Osteocyte (in vitro differentiated cells): ENCODE measurements around the gene NCAPH2. TPM values are rescaled to one million over a fixed set of nuclear protein-coding genes. Genes with fewer than 3 reads are reported as not detected.

Experiments
- DNase-seq: peaks from one replicate; pipeline ENCODE4 v3.0.0; 2021; ENCODE audit warnings: mixed read lengths; ENCODE audit not compliant: unreplicated experiment; ENCODE audit errors: extremely low spot score
- H3K27ac Mint-ChIP-seq: one replicate; pipeline ENCODE4 v1.8.0; 2021; ENCODE audit warnings: mild to moderate bottlenecking, mixed read lengths; ENCODE audit not compliant: unreplicated experiment
- H3K27me3 Mint-ChIP-seq: one replicate; pipeline ENCODE4 v1.8.0; 2021; ENCODE audit warnings: mixed read lengths; ENCODE audit not compliant: unreplicated experiment
- H3K36me3 Mint-ChIP-seq: one replicate; pipeline ENCODE4 v1.8.0; 2021; ENCODE audit warnings: mixed read lengths; ENCODE audit not compliant: unreplicated experiment
- H3K4me1 Mint-ChIP-seq: one replicate; pipeline ENCODE4 v1.8.0; 2021; ENCODE audit warnings: mixed read lengths; ENCODE audit not compliant: unreplicated experiment
- H3K4me3 Mint-ChIP-seq: one replicate; pipeline ENCODE4 v1.8.0; 2021; ENCODE audit warnings: mild to moderate bottlenecking, moderate library complexity, mixed read lengths; ENCODE audit not compliant: unreplicated experiment
- H3K9me3 Mint-ChIP-seq: one replicate; pipeline ENCODE4 v1.8.0; 2021; ENCODE audit warnings: mixed read lengths; ENCODE audit not compliant: unreplicated experiment
- total RNA-seq: library from RNA; stranded (reverse); gene quantifications from 2 replicates; pipeline ENCODE4 v1.2.1, GENCODE V29; 2021
- TF ChIP-seq, protein P1 (sequence below): fragments of 200-600 bp; sonication (generic); IDR thresholded peaks from 2 replicates; pipeline ENCODE4 v1.5.0; 2021; ENCODE audit warnings: antibody characterized with exemption, mild to moderate bottlenecking, moderate library complexity

NCAPH2 gene
- total RNA-seq, 1 donor from 2014 or later: 47.0 TPM

DNA sequence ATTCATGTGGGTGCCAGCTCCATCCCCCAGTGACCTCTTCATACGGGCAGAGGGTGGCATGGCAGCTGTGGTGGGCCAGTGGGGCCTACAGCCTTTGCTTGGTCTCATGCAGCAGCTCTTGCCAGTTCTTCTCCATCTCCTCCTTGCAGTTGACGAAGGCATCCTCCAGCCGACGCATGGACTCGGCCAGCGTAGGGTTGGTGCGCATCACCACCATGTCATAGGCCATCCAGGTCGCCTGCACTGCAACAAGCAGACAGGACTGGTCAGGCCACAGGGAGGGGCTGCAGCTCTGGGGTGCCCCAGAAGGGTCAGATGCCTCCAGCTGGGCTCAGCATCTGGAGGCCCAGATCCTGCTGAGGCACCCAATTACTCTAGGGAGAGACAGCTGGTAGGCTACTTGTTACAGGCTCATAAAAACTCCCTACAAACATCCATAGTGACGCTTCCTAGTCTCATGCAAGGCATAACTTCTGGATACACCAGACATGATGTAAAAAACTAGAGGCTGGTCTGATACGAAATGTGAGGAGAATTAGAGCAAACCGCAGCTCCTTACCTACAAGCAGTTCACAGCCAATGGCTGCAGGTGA lies 43.2 kb downstream of the NCAPH2 start:
- no peak for DNase-seq
- H3K4me3 Mint-ChIP-seq: no peak overlapping the region
- H3K27me3 Mint-ChIP-seq: peaks cover 11% of the 10 kb centered on the region
- no peak overlapping the region for H3K27ac Mint-ChIP-seq
- TF ChIP-seq, protein P1, sequence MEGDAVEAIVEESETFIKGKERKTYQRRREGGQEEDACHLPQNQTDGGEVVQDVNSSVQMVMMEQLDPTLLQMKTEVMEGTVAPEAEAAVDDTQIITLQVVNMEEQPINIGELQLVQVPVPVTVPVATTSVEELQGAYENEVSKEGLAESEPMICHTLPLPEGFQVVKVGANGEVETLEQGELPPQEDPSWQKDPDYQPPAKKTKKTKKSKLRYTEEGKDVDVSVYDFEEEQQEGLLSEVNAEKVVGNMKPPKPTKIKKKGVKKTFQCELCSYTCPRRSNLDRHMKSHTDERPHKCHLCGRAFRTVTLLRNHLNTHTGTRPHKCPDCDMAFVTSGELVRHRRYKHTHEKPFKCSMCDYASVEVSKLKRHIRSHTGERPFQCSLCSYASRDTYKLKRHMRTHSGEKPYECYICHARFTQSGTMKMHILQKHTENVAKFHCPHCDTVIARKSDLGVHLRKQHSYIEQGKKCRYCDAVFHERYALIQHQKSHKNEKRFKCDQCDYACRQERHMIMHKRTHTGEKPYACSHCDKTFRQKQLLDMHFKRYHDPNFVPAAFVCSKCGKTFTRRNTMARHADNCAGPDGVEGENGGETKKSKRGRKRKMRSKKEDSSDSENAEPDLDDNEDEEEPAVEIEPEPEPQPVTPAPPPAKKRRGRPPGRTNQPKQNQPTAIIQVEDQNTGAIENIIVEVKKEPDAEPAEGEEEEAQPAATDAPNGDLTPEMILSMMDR: no peak
- no peaks in the 10 kb centered on the region for H3K9me3 Mint-ChIP-seq
- no peaks in the 10 kb centered on the region for H3K4me1 Mint-ChIP-seq
- no peaks in the 10 kb centered on the region for H3K36me3 Mint-ChIP-seq

DNA sequence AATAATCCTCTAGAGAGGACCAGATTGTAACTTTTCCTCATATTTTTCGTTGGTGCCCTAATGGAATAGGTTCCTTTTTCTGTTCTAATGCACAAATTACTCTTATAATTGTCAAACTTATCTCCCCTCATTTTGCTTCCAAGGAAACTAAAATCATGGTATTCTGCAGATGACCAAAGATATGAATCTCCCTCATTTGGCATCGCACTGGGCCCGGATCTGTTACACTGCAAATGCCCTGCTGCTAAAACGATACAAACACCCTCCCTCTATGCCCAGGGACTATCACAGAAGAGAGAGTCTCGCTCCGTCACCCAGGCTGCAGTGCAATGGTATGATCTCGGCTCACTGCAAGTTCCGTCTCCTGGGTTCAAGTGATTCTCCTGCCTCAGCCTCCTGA lies 45.3 kb downstream of the NCAPH2 start:
- DNase-seq: no peak
- Mint-ChIP-seq H3K9me3 (no peaks in the 10 kb centered on the region), H3K27ac (no peak overlapping the region), H3K27me3 (peaks cover 23% of the 10 kb centered on the region), H3K4me1 (no peaks in the 10 kb centered on the region), H3K36me3 (no peaks in the 10 kb centered on the region), H3K4me3 (no peak overlapping the region)
- TF ChIP-seq, protein P1: no peak

DNA sequence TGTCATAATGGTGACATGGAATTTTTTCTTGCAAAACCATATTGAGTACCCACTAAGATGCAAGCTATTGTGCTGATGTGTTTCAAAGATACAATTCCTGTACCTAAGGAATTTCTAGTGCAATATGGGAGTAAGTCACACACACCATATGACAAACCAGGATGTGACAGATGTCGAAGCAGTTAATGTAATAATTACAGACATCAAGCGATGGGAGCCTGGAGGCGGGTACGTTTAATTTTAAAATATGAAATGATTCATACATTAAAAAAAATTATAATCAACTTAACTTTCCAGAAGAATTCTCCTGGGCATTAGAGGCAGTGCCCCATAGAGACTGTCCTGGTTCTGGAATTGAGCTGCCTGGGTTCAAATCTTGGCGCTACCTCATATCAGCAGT lies 48.7 kb downstream of the NCAPH2 start:
- Mint-ChIP-seq H3K9me3 (no peaks in the 10 kb centered on the region), H3K27me3 (peaks cover 53% of the 10 kb centered on the region), H3K4me1 (peaks cover 5% of the 10 kb centered on the region), H3K4me3 (no peak overlapping the region), H3K27ac (no peak overlapping the region), H3K36me3 (no peaks in the 10 kb centered on the region)
- no peak for DNase-seq
- TF ChIP-seq, protein P1: no peak

DNA sequence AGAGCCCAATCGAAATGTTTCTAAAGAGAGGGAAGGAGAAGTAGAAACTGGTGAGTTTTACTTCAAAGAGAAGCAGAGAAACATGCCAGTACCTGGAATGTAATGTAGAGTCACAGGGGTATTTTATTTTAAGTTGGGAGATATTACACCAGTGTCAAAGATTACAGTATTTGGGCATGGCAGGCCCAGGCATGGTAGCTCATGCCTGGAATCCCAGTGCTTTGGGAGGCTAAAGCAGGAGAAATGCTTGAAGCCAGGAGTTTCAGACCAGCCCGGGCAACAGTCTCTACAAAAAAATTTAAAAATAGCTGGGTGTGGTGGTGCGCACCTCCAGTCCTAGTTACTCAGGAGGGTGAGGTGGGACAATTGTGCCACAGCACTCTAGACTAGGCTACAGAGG lies 52.0 kb downstream of the NCAPH2 start:
- no peak for DNase-seq
- Mint-ChIP-seq H3K9me3 (no peaks in the 10 kb centered on the region), H3K4me3 (no peak overlapping the region), H3K4me1 (peaks cover 17% of the 10 kb centered on the region), H3K27me3 (peaks cover 51% of the 10 kb centered on the region), H3K27ac (no peak overlapping the region), H3K36me3 (no peaks in the 10 kb centered on the region)
- TF ChIP-seq, protein P1: no peak

DNA sequence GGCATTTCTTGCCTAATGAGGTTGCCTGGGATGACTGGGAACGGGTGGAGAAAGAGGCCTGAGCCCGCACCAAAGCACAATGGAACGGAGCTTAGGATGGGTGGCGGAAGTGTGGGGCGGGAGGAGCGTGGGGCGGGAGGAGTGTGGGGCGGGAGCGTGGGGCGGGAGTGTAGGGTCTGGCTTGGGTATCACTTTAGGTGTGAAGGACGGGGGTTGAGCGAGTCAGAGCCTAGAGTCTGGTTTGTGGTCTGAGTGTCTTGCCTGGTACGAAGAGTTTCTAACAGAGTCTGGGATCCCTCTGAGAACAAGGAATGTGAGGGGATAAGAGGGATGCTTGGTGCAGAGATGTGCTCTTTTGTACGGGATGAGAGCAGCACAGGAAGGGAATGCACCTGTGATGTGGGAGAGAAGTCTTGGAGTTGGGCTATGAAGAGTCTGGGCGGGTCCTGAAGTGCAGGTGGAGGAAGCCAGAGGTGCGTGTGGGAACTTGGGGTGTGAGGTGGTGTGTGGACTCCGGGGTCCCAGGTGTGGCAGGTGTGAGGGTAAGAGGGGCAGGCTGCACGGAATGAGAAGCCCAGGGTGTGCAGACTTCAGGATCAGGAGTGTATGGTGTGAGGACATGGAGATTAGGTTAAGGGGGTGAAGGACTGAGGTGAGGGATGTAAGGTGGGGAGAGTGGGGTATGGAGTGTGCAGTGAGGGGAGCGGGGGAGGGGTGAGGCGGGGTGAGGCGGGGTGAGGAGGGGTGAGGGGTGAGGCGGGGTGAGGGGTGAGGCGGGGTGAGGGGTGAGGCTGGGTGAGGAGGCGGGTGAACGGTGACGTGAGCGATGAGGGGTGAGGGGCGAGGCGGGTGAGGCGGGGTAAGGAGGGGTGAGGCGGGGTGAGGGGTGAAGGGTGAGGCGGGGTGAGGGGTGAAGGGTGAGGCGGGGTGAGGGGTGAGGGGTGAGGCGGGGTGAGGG lies 53.7 kb downstream of the NCAPH2 start:
- DNase-seq: no peak
- Mint-ChIP-seq H3K27ac (peak overlapping the region; percentile 45), H3K36me3 (no peaks in the 10 kb centered on the region), H3K9me3 (no peaks in the 10 kb centered on the region), H3K27me3 (peaks cover 37% of the 10 kb centered on the region), H3K4me1 (peaks cover 17% of the 10 kb centered on the region), H3K4me3 (peak overlapping the region; percentile 48)
- TF ChIP-seq, protein P1: no peak
